Hepatocyte (in vitro differentiated cells): ENCODE measurements around the gene RPP25L.

Experiments
- CTCF ChIP-seq: fragments of 200-600 bp; sonication (generic); IDR thresholded peaks from 2 replicates; pipeline ENCODE4 v1.5.1; 2016; ENCODE audit warnings: antibody characterized with exemption, mild to moderate bottlenecking; ENCODE audit not compliant: poor library complexity
- EZH2 ChIP-seq: fragments of 200-600 bp; sonication (generic); IDR thresholded peaks from 2 replicates; pipeline ENCODE4 v1.6.1; 2016; ENCODE audit warnings: antibody characterized with exemption, mild to moderate bottlenecking, borderline replicate concordance
- EZH2phosphoT487 ChIP-seq: fragments of 200-600 bp; sonication (generic); IDR thresholded peaks from one replicate; pipeline ENCODE4 v1.6.1; 2018; ENCODE audit warnings: antibody characterized with exemption, mild to moderate bottlenecking, low read depth, moderate library complexity; ENCODE audit not compliant: unreplicated experiment, severe bottlenecking

- TF ChIP-seq CTCF (no peak), EZH2phosphoT487 (no peak), EZH2 (no peak)
These were observed 9.8 kb downstream of the RPP25L start for GRCh38 chr9:34601937-34602573.
